ENCODE measurements around the gene NPPC. TPM values are rescaled to one million over a fixed set of nuclear protein-coding genes. Genes with fewer than 3 reads are reported as not detected.
"Not testable (repeated sequence)": the region's sequence is repeated elsewhere in the genome, so short reads cannot be mapped to it uniquely, and the experiment has no call there.

The NPPC gene
- total RNA-seq, 2 experiments from 2014 or later = not detected

- H3K36me3 Mint-ChIP-seq = no peaks in the 10 kb centered on the region
- CTCF ChIA-PET = interaction anchor here (1.7 to 15.4 kb wide), 3 partner anchors 219 to 401 kb away, joined by 7 to 153 read pairs (median 40); no protein-coding TSS in a partner anchor
- DNase-seq (no peak), ATAC-seq (no peak)
- H3K27me3 Mint-ChIP-seq = peaks cover 42% of the 10 kb centered on the region
- no peak overlapping the region for H3K4me3 Mint-ChIP-seq
- H3K9me3 Mint-ChIP-seq (ENCODE audit: low read depth) = no peaks in the 10 kb centered on the region
- H3K4me1 Mint-ChIP-seq = peaks cover 9% of the 10 kb centered on the region
- H3K27ac Mint-ChIP-seq = no peak overlapping the region
These were observed 3.2 kb downstream of the NPPC start for GRCh38 chr2:231923010-231923344.

DNA sequence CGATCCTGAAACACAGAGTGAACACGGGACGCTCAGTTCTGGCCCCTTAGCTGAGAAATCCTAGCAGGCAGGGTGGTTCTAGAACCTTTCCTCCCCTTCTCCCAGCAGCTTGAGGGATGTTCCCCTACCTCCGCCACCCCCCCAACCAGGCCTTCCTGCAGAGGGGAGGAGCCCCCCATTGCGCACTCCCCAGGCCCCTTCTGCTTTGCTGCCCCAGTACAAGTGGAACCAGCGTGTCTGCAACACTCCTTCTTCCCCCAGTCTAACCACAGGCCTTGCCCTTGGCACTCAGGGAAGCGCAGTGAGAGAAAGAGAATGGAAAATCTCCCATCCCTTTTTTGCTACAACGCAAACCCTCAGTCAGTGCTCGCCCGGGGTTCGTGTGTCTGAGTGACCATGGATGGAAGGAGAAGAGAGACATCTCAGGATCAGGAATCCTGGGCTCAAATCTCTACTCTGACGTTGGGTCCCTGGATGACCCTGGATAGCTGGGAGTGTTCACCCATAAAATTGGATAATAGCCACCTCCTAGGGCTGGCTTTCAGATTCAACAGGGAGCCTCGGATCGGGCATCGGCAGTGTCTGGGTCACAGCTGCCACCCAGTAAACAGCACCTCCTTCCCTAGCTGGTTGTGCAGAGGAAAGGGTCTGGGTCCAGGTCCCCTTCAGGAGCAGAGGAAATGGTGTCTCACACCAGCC lies 3.7 kb downstream of the NPPC start:
- peaks cover 9% of the 10 kb centered on the region for H3K4me1 Mint-ChIP-seq
- H3K4me3 Mint-ChIP-seq = no peak overlapping the region
- no peaks in the 10 kb centered on the region for H3K9me3 Mint-ChIP-seq (ENCODE audit: low read depth)
- no peak for DNase-seq
- H3K36me3 Mint-ChIP-seq = no peaks in the 10 kb centered on the region
- no peak for ATAC-seq
- H3K27me3 Mint-ChIP-seq = peaks cover 36% of the 10 kb centered on the region
- CTCF ChIA-PET = interaction anchor here (1.0 to 15.4 kb wide), 7 partner anchors 8 to 413 kb away, joined by 3 to 153 read pairs (median 7); no protein-coding TSS in a partner anchor
- no peak overlapping the region for H3K27ac Mint-ChIP-seq

GRCh38 chr2:231920795-231921194 lies 5.4 kb downstream of the NPPC start:
- Mint-ChIP-seq H3K36me3 (no peaks in the 10 kb centered on the region), H3K27me3 (peaks cover 37% of the 10 kb centered on the region), H3K27ac (no peak overlapping the region), H3K4me3 (no peak overlapping the region), H3K9me3 (ENCODE audit: low read depth) (no peaks in the 10 kb centered on the region), H3K4me1 (peaks cover 4% of the 10 kb centered on the region)
- ATAC-seq = no peak
- CTCF ChIA-PET = interaction anchor here (1.0 to 15.4 kb wide), 5 partner anchors 20 to 415 kb away, joined by 3 to 153 read pairs (median 6); no protein-coding TSS in a partner anchor
- DNase-seq = no peak

- peaks cover 4% of the 10 kb centered on the region for H3K4me1 Mint-ChIP-seq
- H3K4me3 Mint-ChIP-seq = no peak overlapping the region
- H3K27ac Mint-ChIP-seq = no peak overlapping the region
- H3K27me3 Mint-ChIP-seq = peaks cover 41% of the 10 kb centered on the region
- no peaks in the 10 kb centered on the region for H3K36me3 Mint-ChIP-seq
- no peaks in the 10 kb centered on the region for H3K9me3 Mint-ChIP-seq (ENCODE audit: low read depth)
- CTCF ChIA-PET = interaction anchor here (0.6 to 15.4 kb wide), 5 partner anchors 19 to 1854 kb away, joined by 3 to 153 read pairs (median 6); no protein-coding TSS in a partner anchor
- DNase-seq = no peak
- no peak for ATAC-seq
These were observed 5.8 kb downstream of the NPPC start for GRCh38 chr2:231920366-231920765.

DNA sequence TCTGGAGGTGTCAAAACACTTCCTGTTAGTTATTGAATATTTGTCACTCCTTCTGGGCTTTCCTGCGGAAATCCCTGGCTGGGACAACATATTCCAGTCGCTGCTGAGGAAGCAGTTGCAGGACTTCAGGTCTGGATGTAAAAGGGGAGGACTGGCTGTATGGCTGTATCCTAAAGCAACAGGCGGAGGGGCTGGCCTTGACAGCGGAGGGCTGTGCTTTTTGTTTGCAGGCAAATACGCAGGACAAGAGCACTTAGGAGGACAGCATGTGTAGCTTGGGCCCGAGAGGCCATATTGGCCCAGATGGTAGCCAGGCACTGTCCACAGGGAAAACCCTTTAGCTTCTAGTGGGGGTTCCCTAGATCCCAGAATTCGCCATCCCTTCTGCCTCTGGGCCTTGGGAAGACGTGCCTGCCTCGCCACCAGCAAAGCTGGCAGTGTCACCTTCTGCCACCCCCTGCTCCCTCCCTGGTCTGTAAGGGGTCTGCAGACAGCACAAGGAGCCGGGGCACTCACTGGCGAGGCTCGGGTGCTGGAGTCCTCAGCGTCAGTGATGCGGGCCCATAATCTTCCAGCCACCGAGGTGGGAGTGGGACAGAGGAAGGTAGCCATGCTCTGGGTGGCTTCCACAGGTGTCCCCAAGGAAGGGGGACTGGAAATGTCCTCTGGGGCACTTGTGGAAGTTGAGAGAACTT lies 6.7 kb downstream of the NPPC start:
- peaks cover 40% of the 10 kb centered on the region for H3K27me3 Mint-ChIP-seq
- no peaks in the 10 kb centered on the region for H3K36me3 Mint-ChIP-seq
- no peak overlapping the region for H3K27ac Mint-ChIP-seq
- H3K9me3 Mint-ChIP-seq (ENCODE audit: low read depth) = no peaks in the 10 kb centered on the region
- H3K4me3 Mint-ChIP-seq = no peak overlapping the region
- DNase-seq (no peak), ATAC-seq (no peak)
- peaks cover 3% of the 10 kb centered on the region for H3K4me1 Mint-ChIP-seq
- CTCF ChIA-PET = interaction anchor here (0.6 to 15.4 kb wide), 4 partner anchors 18 to 1853 kb away, joined by 3 to 153 read pairs (median 6); no protein-coding TSS in a partner anchor

DNA sequence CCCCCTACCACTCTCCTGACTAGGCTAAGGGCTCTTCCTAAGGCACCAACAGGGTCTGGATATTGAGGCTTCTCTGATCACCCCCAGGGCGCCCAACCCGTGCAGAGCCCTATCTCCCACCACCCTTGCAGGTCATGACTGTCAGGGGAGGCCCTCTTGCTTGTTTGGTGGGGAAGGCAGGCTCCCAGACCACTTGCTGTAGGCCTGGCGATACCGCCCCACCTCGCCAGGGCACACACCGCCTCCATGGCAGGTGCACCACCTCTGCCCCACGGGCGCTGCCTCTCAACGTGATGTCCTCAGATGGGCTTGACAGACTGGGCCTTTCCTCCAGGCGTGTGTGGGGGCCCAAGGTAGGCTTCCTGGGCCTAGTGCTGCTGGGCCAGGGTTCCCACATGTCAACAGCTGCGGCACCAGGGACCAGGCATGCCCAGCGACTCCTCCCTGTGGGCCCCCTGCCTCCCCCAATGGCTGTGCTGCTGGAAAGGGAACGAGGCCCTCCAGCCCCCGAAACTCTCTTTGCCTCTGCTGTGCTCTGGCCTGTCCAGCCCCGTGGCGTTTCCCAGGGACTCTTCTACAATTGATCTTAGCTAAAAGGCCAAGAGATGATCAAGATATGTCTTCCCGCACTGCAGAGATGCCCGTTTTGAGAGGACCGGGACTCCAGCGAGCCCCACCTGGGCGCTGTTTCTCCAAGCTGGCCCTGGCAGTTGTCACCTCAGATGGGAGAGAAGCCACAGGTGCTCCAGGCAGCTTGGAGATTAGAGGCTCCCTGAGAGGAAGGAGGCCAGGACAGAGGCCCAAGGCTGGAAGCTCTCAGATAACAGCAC lies 7.5 kb downstream of the NPPC start:
- DNase-seq (no peak), ATAC-seq (no peak)
- no peak overlapping the region for H3K4me3 Mint-ChIP-seq
- H3K36me3 Mint-ChIP-seq = no peaks in the 10 kb centered on the region
- CTCF ChIA-PET = interaction anchor here (1.0 to 15.4 kb wide), 4 partner anchors 12 to 405 kb away, joined by 3 to 153 read pairs (median 8); no protein-coding TSS in a partner anchor
- H3K27ac Mint-ChIP-seq = no peak overlapping the region
- H3K9me3 Mint-ChIP-seq (ENCODE audit: low read depth) = no peaks in the 10 kb centered on the region
- peaks cover 3% of the 10 kb centered on the region for H3K4me1 Mint-ChIP-seq
- H3K27me3 Mint-ChIP-seq = peaks cover 33% of the 10 kb centered on the region

GRCh38 chr2:231917280-231918066 lies 8.7 kb downstream of the NPPC start:
- CTCF ChIA-PET = interaction anchor here (1.7 to 15.4 kb wide), 4 partner anchors 8 to 407 kb away, joined by 6 to 153 read pairs (median 8); partner anchors contain the start of gene NPPC
- DNase-seq (no peak), ATAC-seq (no peak)
- Mint-ChIP-seq H3K27me3 (peaks cover 24% of the 10 kb centered on the region), H3K27ac (no peak overlapping the region), H3K9me3 (ENCODE audit: low read depth) (no peaks in the 10 kb centered on the region), H3K4me3 (no peak overlapping the region), H3K4me1 (peaks cover 3% of the 10 kb centered on the region), H3K36me3 (no peaks in the 10 kb centered on the region)

DNA sequence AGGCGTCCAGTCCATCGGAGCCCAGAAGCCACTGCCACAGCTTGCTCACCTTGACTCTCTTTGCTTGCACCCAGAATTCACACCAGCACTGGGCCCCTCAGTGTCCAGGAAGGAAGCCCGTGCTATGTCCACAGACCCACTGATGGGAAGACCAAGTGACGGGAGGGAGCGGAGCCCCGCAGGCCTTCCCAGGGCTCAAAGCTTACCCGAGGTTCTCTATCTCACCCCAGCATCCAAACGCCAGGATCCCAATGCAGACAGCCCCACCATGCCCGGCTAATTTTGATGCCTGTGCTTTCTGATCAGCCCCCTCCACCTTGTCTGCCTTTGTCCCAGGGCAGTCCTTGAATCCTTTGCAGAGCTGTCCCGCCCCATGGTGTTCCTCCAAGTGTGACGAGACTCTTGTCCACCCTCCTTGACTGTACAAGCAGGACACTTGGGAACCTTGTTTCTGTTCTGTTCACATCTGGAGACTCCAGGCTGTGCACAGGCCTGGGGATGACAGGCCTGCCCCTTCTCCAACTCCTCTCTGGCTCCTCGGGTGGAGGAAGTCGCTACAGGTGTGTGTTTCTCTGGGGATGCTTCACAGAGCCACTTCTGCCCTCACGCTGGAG lies 12.0 kb downstream of the NPPC start:
- Mint-ChIP-seq H3K27ac (no peak overlapping the region), H3K36me3 (no peaks in the 10 kb centered on the region), H3K4me3 (no peak overlapping the region), H3K9me3 (ENCODE audit: low read depth) (no peaks in the 10 kb centered on the region), H3K4me1 (peaks cover 18% of the 10 kb centered on the region), H3K27me3 (peaks cover 20% of the 10 kb centered on the region)
- ATAC-seq (no peak), DNase-seq (no peak)
- CTCF ChIA-PET = interaction anchor here (1.0 kb wide), 1 partner anchor 14 kb away, joined by 3 read pairs; no protein-coding TSS in a partner anchor

GRCh38 chr2:231911381-231911780 lies 14.8 kb downstream of the NPPC start:
- ATAC-seq = no peak
- no peaks in the 10 kb centered on the region for H3K36me3 Mint-ChIP-seq
- CTCF ChIA-PET = interaction anchor here (1.2 to 2.8 kb wide), 3 partner anchors 10 to 14 kb away, joined by 3 to 12 read pairs (median 5); no protein-coding TSS in a partner anchor
- no peak overlapping the region for H3K4me3 Mint-ChIP-seq
- no peak for DNase-seq
- H3K9me3 Mint-ChIP-seq (ENCODE audit: low read depth) = no peaks in the 10 kb centered on the region
- H3K27me3 Mint-ChIP-seq = peaks cover 12% of the 10 kb centered on the region
- H3K27ac Mint-ChIP-seq = no peak overlapping the region
- H3K4me1 Mint-ChIP-seq = peaks cover 16% of the 10 kb centered on the region

DNA sequence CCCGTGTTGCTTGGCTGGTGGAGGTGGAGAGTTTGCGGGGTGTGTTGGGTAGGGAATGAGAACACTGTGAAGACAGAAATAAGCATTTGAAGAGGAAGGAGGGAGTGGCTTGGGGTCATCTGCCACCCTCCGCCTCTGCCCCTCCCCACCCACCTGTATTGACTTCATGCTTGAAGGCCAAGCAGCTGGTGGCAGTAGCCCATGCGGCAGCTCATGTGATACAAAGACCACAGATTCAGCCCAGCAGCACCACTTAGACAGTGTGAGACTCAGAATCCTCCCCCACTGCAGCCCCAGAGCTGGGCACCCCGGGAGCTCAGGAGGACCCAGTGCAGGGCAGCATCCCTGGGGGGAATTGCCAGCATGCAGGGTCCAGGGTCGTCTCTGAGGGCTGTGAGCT lies 15.4 kb downstream of the NPPC start:
- Mint-ChIP-seq H3K27me3 (peaks cover 12% of the 10 kb centered on the region), H3K4me3 (no peak overlapping the region), H3K4me1 (peaks cover 16% of the 10 kb centered on the region), H3K27ac (no peak overlapping the region), H3K9me3 (ENCODE audit: low read depth) (no peaks in the 10 kb centered on the region), H3K36me3 (no peaks in the 10 kb centered on the region)
- DNase-seq (no peak), ATAC-seq (no peak)
- CTCF ChIA-PET = interaction anchor here (1.5 to 2.8 kb wide), 2 partner anchors 10 to 12 kb away, joined by 3 to 12 read pairs; no protein-coding TSS in a partner anchor

DNA sequence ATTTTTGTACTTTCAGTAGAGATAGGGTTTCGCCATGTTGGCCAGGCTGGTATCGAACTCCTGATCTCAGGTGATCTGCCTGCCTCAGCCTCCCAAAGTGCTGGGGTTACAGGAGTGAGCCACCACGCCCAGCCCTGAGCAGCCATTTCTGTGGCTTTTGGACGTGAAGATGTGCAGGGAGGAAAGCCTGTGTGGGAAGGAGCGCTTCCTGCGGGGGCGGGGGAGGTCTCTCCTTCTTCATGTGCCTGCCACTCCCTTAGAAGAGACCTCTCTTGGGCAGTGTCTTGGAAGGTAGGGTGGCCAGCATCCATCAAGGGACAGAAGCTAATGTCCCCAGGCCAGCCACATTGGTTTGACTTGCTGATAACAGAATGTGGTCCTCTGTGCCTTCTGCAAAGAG lies 16.0 kb downstream of the NPPC start:
- CTCF ChIA-PET = interaction anchor here (0.6 to 2.8 kb wide), 2 partner anchors 9 to 143 kb away, joined by 3 to 12 read pairs; no protein-coding TSS in a partner anchor
- not testable (repeated sequence) for H3K9me3 Mint-ChIP-seq (ENCODE audit: low read depth); ATAC-seq; DNase-seq; H3K27me3 Mint-ChIP-seq; H3K36me3 Mint-ChIP-seq; H3K4me3 Mint-ChIP-seq
- peak overlapping the region; percentile 39 for H3K27ac Mint-ChIP-seq
- peaks cover 16% of the 10 kb centered on the region for H3K4me1 Mint-ChIP-seq

GRCh38 chr2:231909631-231910030 lies 16.6 kb downstream of the NPPC start:
- no peak overlapping the region for H3K27ac Mint-ChIP-seq
- CTCF ChIA-PET = interaction anchor here (0.6 to 1.1 kb wide), 3 partner anchors 9 to 418 kb away, joined by 3 to 5 read pairs (median 4); no protein-coding TSS in a partner anchor
- H3K27me3 Mint-ChIP-seq = peaks cover 3% of the 10 kb centered on the region
- H3K9me3 Mint-ChIP-seq (ENCODE audit: low read depth) = no peaks in the 10 kb centered on the region
- no peak overlapping the region for H3K4me3 Mint-ChIP-seq
- no peaks in the 10 kb centered on the region for H3K36me3 Mint-ChIP-seq
- no peak for DNase-seq
- peaks cover 16% of the 10 kb centered on the region for H3K4me1 Mint-ChIP-seq
- no peak for ATAC-seq
